ENCODE results near the gene DFFB. TPM values are rescaled to one million over a fixed set of nuclear protein-coding genes. Genes with fewer than 3 reads are reported as not detected.
"Not testable (repeated sequence)": the region's sequence is repeated elsewhere in the genome, so short reads cannot be mapped to it uniquely, and the experiment has no call there.

Gene DFFB, protein sequence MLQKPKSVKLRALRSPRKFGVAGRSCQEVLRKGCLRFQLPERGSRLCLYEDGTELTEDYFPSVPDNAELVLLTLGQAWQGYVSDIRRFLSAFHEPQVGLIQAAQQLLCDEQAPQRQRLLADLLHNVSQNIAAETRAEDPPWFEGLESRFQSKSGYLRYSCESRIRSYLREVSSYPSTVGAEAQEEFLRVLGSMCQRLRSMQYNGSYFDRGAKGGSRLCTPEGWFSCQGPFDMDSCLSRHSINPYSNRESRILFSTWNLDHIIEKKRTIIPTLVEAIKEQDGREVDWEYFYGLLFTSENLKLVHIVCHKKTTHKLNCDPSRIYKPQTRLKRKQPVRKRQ
- total RNA-seq (15.4 TPM), polyA plus RNA-seq (10 to 100 TPM; 11.2 to 14.4 (median 12.6) TPM)

GRCh38 chr1:3856923-3857790, at the start of gene DFFB, which contains the start of gene CEP104:
Gene DFFB, plus strand, starts transcription at chr1:3857476. Its CDS starts 128 bp downstream, at chr1:3857604.
Gene CEP104, minus strand, starts transcription at chr1:3857211. Its CDS starts 4,804 bp downstream, at chr1:3852407.
- peak within 1 kb of the TSS; percentile 75 for H3K4me3 ChIP-seq (ENCODE audit: low read depth, low read length)
- Mint-ChIP-seq H3K9me3 (peaks cover 0 to 2% (median 0%) of the 10 kb centered on the region in 7 donors), H3K36me3 (peaks cover 10% of the 10 kb centered on the region), H3K27ac (peak within 1 kb of the TSS; percentile 90 to 97 (median 91)), H3K27me3 (no peaks in the 10 kb centered on the region), H3K4me3 (peak within 1 kb of the TSS; percentile 93 to 99 (median 98)), H3K4me1 (peaks cover 9 to 55% (median 25%) of the 10 kb centered on the region in 4 donors)
- H3K27me3 ChIP-seq (ENCODE audit: control insufficient read depth, insufficient read depth, low read length): no peaks in the 10 kb centered on the region
- ATAC-seq (ENCODE audit: low read depth in 2 of 2): peak; percentile 98 to 99
- H3K27ac ChIP-seq (ENCODE audit: insufficient read depth, low read length, poor library complexity, severe bottlenecking): peak within 1 kb of the TSS; percentile 78
- DNase-seq: peak; percentile 98 to 99 (median 98)
- peaks cover 28% of the 10 kb centered on the region for H3K4me1 ChIP-seq (ENCODE audit: control insufficient read depth, insufficient read depth, low read length, poor library complexity, severe bottlenecking)
- peaks cover 4% of the 10 kb centered on the region for H3K36me3 ChIP-seq (ENCODE audit: control insufficient read depth, insufficient read depth, low read length)
- no peaks in the 10 kb centered on the region for H3K9me3 ChIP-seq (ENCODE audit: control insufficient read depth in 2 of 2, low read length in 2 of 2)

GRCh38 chr1:3807769-3808168, 49.5 kb upstream of the DFFB start:
- peaks cover 0 to 2% (median 0%) of the 10 kb centered on the region in 7 donors for H3K9me3 Mint-ChIP-seq
- H3K36me3 Mint-ChIP-seq: no peaks in the 10 kb centered on the region
- Histone ChIP-seq H3K4me1 (ENCODE audit: control insufficient read depth, insufficient read depth, low read length, poor library complexity, severe bottlenecking) (no peaks in the 10 kb centered on the region), H3K27me3 (ENCODE audit: control insufficient read depth, insufficient read depth, low read length) (peaks cover 5% of the 10 kb centered on the region), H3K36me3 (ENCODE audit: control insufficient read depth, insufficient read depth, low read length) (no peaks in the 10 kb centered on the region), H3K27ac (ENCODE audit: insufficient read depth, low read length, poor library complexity, severe bottlenecking) (no peak overlapping the region), H3K4me3 (ENCODE audit: low read depth, low read length) (no peak overlapping the region), H3K9me3 (ENCODE audit: control insufficient read depth in 2 of 2, low read length in 2 of 2) (no peaks in the 10 kb centered on the region)
- peaks cover 15% of the 10 kb centered on the region for H3K27me3 Mint-ChIP-seq
- no peaks in the 10 kb centered on the region for H3K4me1 Mint-ChIP-seq
- ATAC-seq (ENCODE audit: low read depth in 2 of 2) (no peak), DNase-seq (no peak)
- H3K27ac Mint-ChIP-seq: no peak overlapping the region
- no peak overlapping the region for H3K4me3 Mint-ChIP-seq

- Mint-ChIP-seq H3K27ac (no peak overlapping the region), H3K27me3 (peaks cover 6% of the 10 kb centered on the region), H3K9me3 (peaks cover 0 to 2% (median 0%) of the 10 kb centered on the region in 7 donors), H3K36me3 (peaks cover 4% of the 10 kb centered on the region), H3K4me3 (no peak overlapping the region), H3K4me1 (no peaks in the 10 kb centered on the region)
- no peak for ATAC-seq (ENCODE audit: low read depth in 2 of 2)
- Histone ChIP-seq H3K4me3 (ENCODE audit: low read depth, low read length) (no peak overlapping the region), H3K27ac (ENCODE audit: insufficient read depth, low read length, poor library complexity, severe bottlenecking) (no peak overlapping the region), H3K36me3 (ENCODE audit: control insufficient read depth, insufficient read depth, low read length) (peaks cover 6% of the 10 kb centered on the region), H3K27me3 (ENCODE audit: control insufficient read depth, insufficient read depth, low read length) (no peaks in the 10 kb centered on the region), H3K4me1 (ENCODE audit: control insufficient read depth, insufficient read depth, low read length, poor library complexity, severe bottlenecking) (no peaks in the 10 kb centered on the region), H3K9me3 (ENCODE audit: control insufficient read depth in 2 of 2, low read length in 2 of 2) (no peaks in the 10 kb centered on the region)
- DNase-seq: no peak
Measured at GRCh38 chr1:3809680-3810079, 47.6 kb upstream of the DFFB start.

- H3K36me3 ChIP-seq (ENCODE audit: control insufficient read depth, insufficient read depth, low read length): peaks cover 12% of the 10 kb centered on the region
- H3K4me3 Mint-ChIP-seq; H3K27ac Mint-ChIP-seq; H3K27ac ChIP-seq (ENCODE audit: insufficient read depth, low read length, poor library complexity, severe bottlenecking); H3K9me3 Mint-ChIP-seq; H3K27me3 ChIP-seq (ENCODE audit: control insufficient read depth, insufficient read depth, low read length); H3K9me3 ChIP-seq (ENCODE audit: control insufficient read depth in 2 of 2, low read length in 2 of 2); H3K4me3 ChIP-seq (ENCODE audit: low read depth, low read length); ATAC-seq (ENCODE audit: low read depth in 2 of 2); H3K4me1 ChIP-seq (ENCODE audit: control insufficient read depth, insufficient read depth, low read length, poor library complexity, severe bottlenecking); DNase-seq; H3K36me3 Mint-ChIP-seq; H3K4me1 Mint-ChIP-seq; H3K27me3 Mint-ChIP-seq: not testable (repeated sequence)
Measured at GRCh38 chr1:3810149-3810761, 47.0 kb upstream of the DFFB start.

GRCh38 chr1:3811595-3811911, 45.7 kb upstream of the DFFB start:
- Mint-ChIP-seq H3K4me1 (no peaks in the 10 kb centered on the region), H3K27ac (no peak overlapping the region), H3K4me3 (no peak overlapping the region), H3K27me3 (no peaks in the 10 kb centered on the region), H3K9me3 (peaks cover 0 to 2% (median 0%) of the 10 kb centered on the region in 7 donors), H3K36me3 (peaks cover 12% of the 10 kb centered on the region)
- H3K4me3 ChIP-seq (ENCODE audit: low read depth, low read length): no peak overlapping the region
- H3K4me1 ChIP-seq (ENCODE audit: control insufficient read depth, insufficient read depth, low read length, poor library complexity, severe bottlenecking): no peaks in the 10 kb centered on the region
- DNase-seq (no peak), ATAC-seq (ENCODE audit: low read depth in 2 of 2) (no peak)
- H3K9me3 ChIP-seq (ENCODE audit: control insufficient read depth in 2 of 2, low read length in 2 of 2): no peaks in the 10 kb centered on the region
- no peak overlapping the region for H3K27ac ChIP-seq (ENCODE audit: insufficient read depth, low read length, poor library complexity, severe bottlenecking)
- peaks cover 17% of the 10 kb centered on the region for H3K36me3 ChIP-seq (ENCODE audit: control insufficient read depth, insufficient read depth, low read length)
- H3K27me3 ChIP-seq (ENCODE audit: control insufficient read depth, insufficient read depth, low read length): no peaks in the 10 kb centered on the region

DNA sequence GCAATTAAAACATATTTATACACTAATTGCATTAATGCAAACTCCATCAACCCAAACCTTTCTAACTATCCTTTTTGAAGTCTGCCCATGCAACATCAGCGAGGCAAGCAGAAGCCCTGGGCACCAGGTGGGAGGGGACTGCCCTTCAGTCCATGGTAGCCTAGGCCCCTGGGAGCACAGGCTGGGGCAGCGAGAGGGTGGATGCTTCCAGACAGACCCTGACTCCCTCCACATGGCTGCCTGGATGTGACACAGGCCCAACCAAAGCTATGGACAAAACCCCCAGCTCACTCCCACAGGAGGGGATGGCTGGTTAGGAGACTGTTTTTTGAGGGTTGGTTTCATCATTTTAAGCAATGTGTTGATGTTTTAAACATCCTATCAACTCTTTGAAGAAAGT, 43.2 kb upstream of the DFFB start:
- Histone ChIP-seq H3K27ac (ENCODE audit: insufficient read depth, low read length, poor library complexity, severe bottlenecking) (no peak overlapping the region), H3K4me1 (ENCODE audit: control insufficient read depth, insufficient read depth, low read length, poor library complexity, severe bottlenecking) (no peaks in the 10 kb centered on the region), H3K9me3 (ENCODE audit: control insufficient read depth in 2 of 2, low read length in 2 of 2) (no peaks in the 10 kb centered on the region), H3K27me3 (ENCODE audit: control insufficient read depth, insufficient read depth, low read length) (no peaks in the 10 kb centered on the region), H3K4me3 (ENCODE audit: low read depth, low read length) (no peak overlapping the region), H3K36me3 (ENCODE audit: control insufficient read depth, insufficient read depth, low read length) (peaks cover 17% of the 10 kb centered on the region)
- no peak overlapping the region for H3K27ac Mint-ChIP-seq
- peaks cover 0 to 4% (median 0%) of the 10 kb centered on the region in 7 donors for H3K9me3 Mint-ChIP-seq
- DNase-seq (no peak), ATAC-seq (ENCODE audit: low read depth in 2 of 2) (no peak)
- H3K36me3 Mint-ChIP-seq: peaks cover 17% of the 10 kb centered on the region
- no peaks in the 10 kb centered on the region for H3K27me3 Mint-ChIP-seq
- H3K4me1 Mint-ChIP-seq: no peaks in the 10 kb centered on the region
- no peak overlapping the region for H3K4me3 Mint-ChIP-seq

- H3K4me1 Mint-ChIP-seq: no peaks in the 10 kb centered on the region
- Histone ChIP-seq H3K4me1 (ENCODE audit: control insufficient read depth, insufficient read depth, low read length, poor library complexity, severe bottlenecking) (no peaks in the 10 kb centered on the region), H3K4me3 (ENCODE audit: low read depth, low read length) (no peak overlapping the region), H3K36me3 (ENCODE audit: control insufficient read depth, insufficient read depth, low read length) (peaks cover 20% of the 10 kb centered on the region), H3K27me3 (ENCODE audit: control insufficient read depth, insufficient read depth, low read length) (no peaks in the 10 kb centered on the region), H3K27ac (ENCODE audit: insufficient read depth, low read length, poor library complexity, severe bottlenecking) (no peak overlapping the region), H3K9me3 (ENCODE audit: control insufficient read depth in 2 of 2, low read length in 2 of 2) (no peaks in the 10 kb centered on the region)
- H3K27me3 Mint-ChIP-seq: no peaks in the 10 kb centered on the region
- DNase-seq (no peak), ATAC-seq (ENCODE audit: low read depth in 2 of 2) (no peak)
- no peak overlapping the region for H3K4me3 Mint-ChIP-seq
- H3K36me3 Mint-ChIP-seq: peaks cover 23% of the 10 kb centered on the region
- H3K9me3 Mint-ChIP-seq: peaks cover 0 to 3% (median 0%) of the 10 kb centered on the region in 7 donors
- no peak overlapping the region for H3K27ac Mint-ChIP-seq
Measured at GRCh38 chr1:3814771-3815561, 42.3 kb upstream of the DFFB start.
